Stimulated activated CD4-positive, alpha-beta T cell treated with anti-CD3 and anti-CD28 coated beads, TNF-alpha, amount 100 ng/mL, for 24 hours (primary cell): ENCODE data around the gene TESK1.
A peak's percentile ranks its signal among the peaks of the same experiment; 100 is the strongest.
"Not testable (repeated sequence)": the region's sequence is repeated elsewhere in the genome, so short reads cannot be mapped to it uniquely, and the experiment has no call there.

ENCODE experiments used
- DNase-seq, 3 experiments: peaks; one replicate each; pipeline ENCODE4 v3.0.0-alpha.2; 2020; ENCODE audit warnings: low read depth in 3 of 3

TESK1 gene

GRCh38 chr9:35615981-35616680, 11.1 kb downstream of the TESK1 start:
- no peak for DNase-seq

DNA sequence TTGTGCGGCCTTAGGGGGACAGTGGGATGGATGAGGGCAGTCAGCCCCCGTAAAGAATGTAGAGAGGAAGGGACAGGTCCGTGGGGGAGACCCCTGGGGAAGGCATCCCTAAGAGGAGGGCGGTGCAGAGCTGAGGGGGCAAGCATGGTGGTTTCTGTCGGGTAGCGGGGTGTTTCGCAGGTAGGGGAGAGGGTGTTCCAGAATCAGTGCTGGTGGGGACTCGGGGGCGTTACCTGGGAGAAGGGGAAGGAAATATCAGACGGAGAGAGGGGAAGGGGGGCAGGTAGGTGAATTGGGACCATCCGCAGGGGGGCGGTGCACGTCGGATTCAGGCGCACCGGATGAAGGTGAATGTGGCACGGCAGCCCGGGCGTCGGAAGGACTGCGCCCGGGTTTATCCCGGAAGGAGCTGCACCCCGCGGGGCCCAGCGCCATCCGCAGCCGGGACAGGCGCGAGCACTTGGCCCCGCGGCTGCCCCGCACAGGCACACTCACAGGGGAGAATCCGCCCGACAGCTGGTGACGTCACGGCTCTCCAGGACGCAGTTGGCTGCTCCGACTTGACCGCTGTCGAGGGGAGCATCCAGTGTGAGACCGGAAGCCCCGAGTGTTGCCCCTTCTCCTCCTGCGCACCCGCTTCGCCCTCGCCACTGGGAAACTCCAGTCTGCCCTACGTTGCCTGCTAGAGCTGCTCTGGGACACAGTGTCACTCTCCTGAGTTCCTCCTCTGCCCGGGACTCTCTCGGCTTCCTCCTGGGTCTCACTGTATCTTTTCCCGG, 11.8 kb downstream of the TESK1 start:
- peak; percentile 30 to 60 (median 33) for DNase-seq

GRCh38 chr9:35617548-35617947, 12.5 kb downstream of the TESK1 start:
- DNase-seq: no peak

- DNase-seq: no peak
Observed at GRCh38 chr9:35618325-35618727, 13.3 kb downstream of the TESK1 start, which contains the start of gene CD72. Gene CD72 (minus strand): TSS chr9:35618413. CDS start chr9:35618303, 110 bp downstream.

DNA sequence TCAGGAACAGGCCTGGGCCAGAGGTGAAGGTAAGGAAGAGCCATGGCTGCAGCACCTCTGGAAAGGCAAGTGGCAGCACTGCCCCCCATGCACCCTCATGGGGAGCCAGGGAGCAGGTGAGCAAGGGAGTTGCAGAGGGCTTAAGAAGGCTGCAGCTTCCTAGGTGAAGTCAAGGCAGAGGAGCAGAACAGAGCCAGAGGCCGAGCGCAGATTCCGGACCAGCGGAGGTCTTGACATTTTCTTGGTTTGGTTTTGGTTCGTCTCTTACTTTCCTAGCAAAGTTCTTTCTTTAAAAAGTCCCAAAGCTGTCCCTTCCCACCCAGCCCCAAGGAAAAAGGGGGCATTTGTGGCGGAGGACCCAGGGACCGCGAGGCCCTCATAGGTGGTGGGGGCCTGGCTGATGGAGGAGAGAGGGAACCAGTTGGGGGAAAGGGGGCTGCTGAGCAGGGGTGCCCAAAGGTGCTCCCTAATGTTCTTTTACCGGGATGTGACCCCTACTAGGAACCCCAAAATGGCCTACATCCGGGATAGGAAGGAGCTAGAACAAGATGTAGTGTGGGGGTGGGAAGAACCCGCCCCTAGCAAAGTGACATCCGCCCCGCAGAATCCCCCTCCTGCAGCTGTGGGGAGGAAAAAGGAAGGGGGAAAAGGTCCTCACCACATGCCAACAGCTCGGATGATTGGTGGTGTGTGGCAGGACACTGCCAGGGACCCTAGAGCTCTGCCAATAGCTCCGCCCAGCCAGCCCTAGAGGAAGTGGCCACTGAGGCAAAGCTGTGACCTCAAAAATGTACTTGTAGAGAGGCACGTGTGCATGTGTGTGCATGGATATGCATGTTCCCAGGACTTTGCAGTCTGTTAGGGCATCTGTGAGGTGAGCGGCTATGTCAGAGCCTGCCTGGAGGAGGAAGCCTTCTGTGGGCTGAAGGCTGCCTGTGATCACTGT, 14.1 kb downstream of the TESK1 start:
- DNase-seq: peak in 2 of 3 experiments; percentile 10 to 35

DNA sequence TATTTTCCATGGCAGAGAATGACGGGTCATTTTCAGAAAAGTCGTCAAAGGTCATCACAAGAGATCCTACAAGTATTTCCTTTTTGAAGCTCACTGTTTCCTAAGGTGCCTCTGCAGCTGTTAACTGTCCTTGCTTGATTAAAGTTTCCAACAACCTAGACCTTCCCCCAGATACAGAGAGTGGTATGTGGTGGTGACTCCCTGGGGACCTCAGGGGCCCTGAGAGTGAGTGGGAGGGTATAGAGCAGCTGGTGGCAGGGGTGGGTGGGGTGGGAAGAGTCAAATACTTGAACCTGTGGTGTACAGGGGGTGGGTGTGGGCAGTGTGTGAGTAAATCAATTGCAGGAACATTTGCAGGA, 14.7 kb downstream of the TESK1 start:
- DNase-seq: peak in 1 of 3 experiments; percentile 19

GRCh38 chr9:35627575-35627974, 22.5 kb downstream of the TESK1 start:
- no peak for DNase-seq

GRCh38 chr9:35628389-35628991, 23.4 kb downstream of the TESK1 start:
- DNase-seq: no peak

- no peak for DNase-seq
Observed at GRCh38 chr9:35629597-35629996, 24.5 kb downstream of the TESK1 start.

GRCh38 chr9:35635730-35636129, 30.7 kb downstream of the TESK1 start:
- no peak for DNase-seq

- DNase-seq: no peak
Observed at GRCh38 chr9:35636135-35636876, 31.2 kb downstream of the TESK1 start.

GRCh38 chr9:35636877-35637246, 31.8 kb downstream of the TESK1 start:
- DNase-seq: not testable (repeated sequence)

DNA sequence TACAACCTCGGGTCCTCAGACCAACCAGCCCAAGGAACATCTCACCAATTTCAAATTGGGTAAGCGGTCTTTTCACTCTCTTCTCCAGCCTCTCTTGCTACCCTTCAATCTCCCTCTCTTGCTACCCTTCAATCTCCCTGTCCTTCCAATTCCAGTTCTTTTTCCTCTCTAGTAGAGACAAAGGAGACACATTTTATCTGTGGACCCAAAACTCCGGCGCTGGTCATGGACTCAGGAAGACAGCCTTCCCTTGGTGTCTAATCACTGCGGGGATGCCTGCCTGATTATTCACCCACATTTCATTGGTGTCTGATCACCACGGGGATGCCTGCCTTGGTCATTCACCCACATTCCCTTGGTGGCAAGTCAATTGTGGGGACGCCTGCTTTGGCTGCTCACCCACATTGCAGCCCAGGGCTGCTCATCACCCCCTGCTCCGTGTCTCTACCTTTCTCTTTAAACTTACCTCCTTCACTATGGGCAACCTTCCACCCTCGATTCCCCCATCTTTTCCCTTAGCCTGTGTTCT, 32.4 kb downstream of the TESK1 start:
- not testable (repeated sequence) for DNase-seq

- not testable (repeated sequence) for DNase-seq
Observed at GRCh38 chr9:35638751-35639150, 33.7 kb downstream of the TESK1 start.

DNA sequence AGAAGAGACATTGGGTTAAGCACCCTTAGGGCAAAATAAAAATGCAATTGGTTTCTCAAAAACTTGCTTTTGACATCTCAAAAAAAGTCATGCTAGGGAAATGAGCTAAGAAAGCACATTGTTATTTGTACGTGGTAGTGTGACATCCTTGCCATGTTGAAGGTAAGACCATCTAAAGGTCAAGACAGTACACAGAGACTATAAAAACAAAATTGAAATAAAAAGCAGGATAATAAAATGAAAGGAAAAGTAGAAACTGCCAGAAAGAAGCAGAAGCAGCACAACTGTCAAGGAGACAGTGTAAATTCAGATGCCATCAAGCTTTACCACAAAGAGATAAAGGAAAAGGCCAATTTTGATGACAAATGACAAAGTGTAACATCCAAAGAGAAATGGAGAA, 34.2 kb downstream of the TESK1 start:
- not testable (repeated sequence) for DNase-seq

DNA sequence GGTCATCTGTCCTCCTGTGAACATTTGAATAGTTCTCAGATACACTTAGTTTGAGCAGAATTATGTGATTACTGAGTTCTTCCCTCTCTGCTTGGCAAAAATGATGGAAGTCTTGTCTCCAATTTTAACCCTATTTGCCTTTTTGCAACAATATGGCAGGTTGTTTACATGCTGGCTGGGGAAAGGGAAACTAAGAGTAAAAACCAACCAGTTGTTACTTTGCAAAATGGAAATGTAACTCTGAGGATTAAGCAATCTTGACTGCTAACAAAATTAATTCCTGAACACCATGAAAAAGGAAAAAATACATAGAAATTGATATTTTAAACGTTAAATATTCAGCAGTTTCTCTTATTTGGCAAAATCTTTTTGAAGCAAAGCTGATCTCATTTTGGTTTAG, 34.6 kb downstream of the TESK1 start:
- no peak for DNase-seq

- DNase-seq: not testable (repeated sequence)
Observed at GRCh38 chr9:35640431-35640830, 35.4 kb downstream of the TESK1 start.

GRCh38 chr9:35641478-35641877, 36.4 kb downstream of the TESK1 start:
- not testable (repeated sequence) for DNase-seq

DNA sequence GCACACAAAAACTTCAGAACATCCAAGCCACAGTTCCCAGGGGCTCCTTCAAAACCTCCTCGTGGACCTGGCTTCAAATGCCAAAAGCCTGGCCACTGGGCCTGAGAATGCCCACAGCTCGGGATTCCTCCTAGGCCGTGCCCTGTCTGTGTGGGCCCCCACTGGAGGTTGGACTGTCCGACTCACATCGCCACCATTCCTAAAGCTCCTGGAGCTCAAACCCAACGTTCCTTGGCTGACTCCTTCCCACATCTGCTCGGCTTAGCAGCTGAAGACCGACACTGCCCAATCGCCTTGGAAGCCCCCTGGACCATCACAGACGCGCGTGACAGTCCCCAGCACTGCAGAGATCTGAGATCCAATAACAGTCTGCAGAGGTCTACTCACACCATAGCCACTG, 38.0 kb downstream of the TESK1 start:
- DNase-seq: no peak

DNA sequence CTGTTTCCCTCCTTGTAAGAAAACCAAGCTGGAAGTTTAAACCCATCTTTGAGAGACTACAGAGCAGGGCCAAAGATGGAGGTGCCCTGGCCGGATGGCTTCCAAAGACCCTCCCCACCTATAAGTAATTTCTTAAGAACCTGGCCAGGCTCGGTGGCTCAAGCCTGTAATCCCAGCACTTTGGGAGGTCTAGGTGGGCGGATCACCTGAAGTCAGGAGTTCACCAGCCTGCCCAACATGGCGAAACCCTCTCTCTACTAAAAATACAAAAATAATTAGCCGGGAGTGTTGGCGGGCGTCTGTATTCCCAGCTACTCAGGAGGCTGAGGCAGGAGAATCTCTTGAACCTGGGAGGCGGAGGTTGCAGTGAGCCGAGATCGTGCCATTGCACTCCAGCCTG, 40.7 kb downstream of the TESK1 start:
- DNase-seq: not testable (repeated sequence)

DNA sequence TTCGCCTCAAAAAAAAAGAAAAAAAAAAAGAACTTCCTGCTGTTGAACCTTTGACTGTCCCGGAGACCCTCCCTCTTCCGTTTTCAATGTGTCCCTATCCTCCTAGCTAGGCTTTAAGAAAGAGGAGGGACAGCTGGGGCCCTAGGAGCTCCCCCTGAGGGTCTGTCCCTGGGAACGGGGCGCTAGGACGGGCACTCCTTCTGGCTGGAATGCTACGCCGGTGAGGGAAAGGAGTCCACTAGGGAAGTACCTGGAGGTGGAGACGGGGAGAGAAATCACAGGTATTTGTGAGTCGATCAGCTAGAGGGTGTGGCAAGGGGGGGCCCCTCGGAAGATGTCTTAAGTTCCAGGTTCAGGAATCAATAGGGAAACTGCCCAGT, 41.1 kb downstream of the TESK1 start:
- peak in 1 of 3 experiments; percentile 21 for DNase-seq
